NCI-H524 treated with DMSO at 0.1 percent for 48 hours (cell line): ENCODE data around the gene COLQ.
A peak's percentile ranks its signal among the peaks of the same experiment; 100 is the strongest.
"Not testable (repeated sequence)": the region's sequence is repeated elsewhere in the genome, so short reads cannot be mapped to it uniquely, and the experiment has no call there.

Experiments
- DNase-seq: peaks from one replicate; lab custom pipeline; 2025; lab: John Stamatoyannopoulos, UW

Gene COLQ

GRCh38 chr3:15521573-15521965, at the start of gene COLQ:
Gene COLQ (minus strand): TSS chr3:15521706. CDS start chr3:15521625, 81 bp downstream.
- no peak for DNase-seq

GRCh38 chr3:15563190-15563589, 41.7 kb upstream of the COLQ start:
- DNase-seq: no peak

GRCh38 chr3:15562560-15562959, 41.1 kb upstream of the COLQ start:
- no peak for DNase-seq

GRCh38 chr3:15558581-15558980, 37.1 kb upstream of the COLQ start:
- no peak for DNase-seq

- DNase-seq: peak; percentile 39
Measured at GRCh38 chr3:15557511-15557946, 36.0 kb upstream of the COLQ start.

- DNase-seq: no peak
Measured at GRCh38 chr3:15556512-15556911, 35.0 kb upstream of the COLQ start.

GRCh38 chr3:15553749-15554148, 32.2 kb upstream of the COLQ start:
- no peak for DNase-seq

GRCh38 chr3:15551902-15552301, 30.4 kb upstream of the COLQ start:
- no peak for DNase-seq

- no peak for DNase-seq
Measured at GRCh38 chr3:15549846-15550245, 28.3 kb upstream of the COLQ start.

GRCh38 chr3:15542614-15543013, 21.1 kb upstream of the COLQ start:
- DNase-seq: no peak

- peak; percentile 30 for DNase-seq
Measured at GRCh38 chr3:15541371-15541770, 19.9 kb upstream of the COLQ start.

- DNase-seq: no peak
Measured at GRCh38 chr3:15539066-15539465, 17.6 kb upstream of the COLQ start.

GRCh38 chr3:15538345-15538744, 16.8 kb upstream of the COLQ start:
- DNase-seq: no peak

GRCh38 chr3:15536856-15537255, 15.3 kb upstream of the COLQ start:
- DNase-seq: no peak

GRCh38 chr3:15535732-15536131, 14.2 kb upstream of the COLQ start:
- DNase-seq: no peak

- not testable (repeated sequence) for DNase-seq
Measured at GRCh38 chr3:15532614-15533013, 11.1 kb upstream of the COLQ start.

GRCh38 chr3:15531346-15531745, 9.8 kb upstream of the COLQ start:
- DNase-seq: no peak

GRCh38 chr3:15528854-15529537, 7.5 kb upstream of the COLQ start:
- DNase-seq: peak; percentile 22

- no peak for DNase-seq
Measured at GRCh38 chr3:15527031-15527459, 5.5 kb upstream of the COLQ start.

- DNase-seq: no peak
Measured at GRCh38 chr3:15525790-15526189, 4.3 kb upstream of the COLQ start.

GRCh38 chr3:15523660-15524417, 2.3 kb upstream of the COLQ start:
- no peak for DNase-seq

GRCh38 chr3:15522016-15522415, 510 bp upstream of the COLQ start:
- no peak for DNase-seq

GRCh38 chr3:15520804-15521572, 518 bp downstream of the COLQ start:
- DNase-seq: no peak
